ENCODE results near the gene ZMIZ1.

Gene ZMIZ1

DNA sequence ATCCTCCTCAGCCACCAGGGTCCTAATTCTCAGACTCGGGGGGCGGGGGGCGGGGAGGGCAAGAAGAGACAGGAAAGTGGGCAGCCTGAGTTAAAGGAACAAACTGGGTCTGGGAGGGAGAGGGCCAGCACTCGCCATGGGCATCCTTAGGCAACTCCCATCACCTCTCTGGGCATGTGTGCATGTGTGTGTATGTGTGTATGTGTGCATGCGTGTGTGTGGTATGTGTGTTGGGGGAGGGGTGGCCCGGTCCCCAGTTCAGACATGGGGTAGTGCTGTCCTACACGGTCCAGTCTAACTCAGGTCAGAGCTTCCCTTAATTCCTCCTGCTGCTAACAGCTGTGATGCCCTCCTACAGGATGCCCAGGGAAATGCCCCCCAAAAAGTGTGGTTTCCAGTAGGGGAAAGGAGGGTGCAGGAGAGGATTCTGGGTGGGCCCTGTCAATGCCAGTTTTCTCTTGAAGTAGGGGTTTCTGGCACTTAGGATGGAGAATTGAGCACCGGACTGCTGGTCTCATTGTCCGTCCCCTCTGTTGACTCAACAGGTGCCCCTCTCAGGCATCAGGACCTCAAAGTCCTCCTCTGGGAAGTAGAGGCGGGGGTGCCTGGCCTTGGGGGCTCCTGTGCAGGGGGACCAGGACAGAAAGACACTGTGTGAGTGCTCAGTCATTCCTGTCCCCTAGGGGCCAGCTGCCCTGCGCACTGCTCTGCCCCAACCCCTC lies 15.1 kb upstream of the ZMIZ1 start:
- no peak for DNase-seq

GRCh38 chr10:79054203-79055099 lies 14.3 kb upstream of the ZMIZ1 start:
- DNase-seq = no peak

DNA sequence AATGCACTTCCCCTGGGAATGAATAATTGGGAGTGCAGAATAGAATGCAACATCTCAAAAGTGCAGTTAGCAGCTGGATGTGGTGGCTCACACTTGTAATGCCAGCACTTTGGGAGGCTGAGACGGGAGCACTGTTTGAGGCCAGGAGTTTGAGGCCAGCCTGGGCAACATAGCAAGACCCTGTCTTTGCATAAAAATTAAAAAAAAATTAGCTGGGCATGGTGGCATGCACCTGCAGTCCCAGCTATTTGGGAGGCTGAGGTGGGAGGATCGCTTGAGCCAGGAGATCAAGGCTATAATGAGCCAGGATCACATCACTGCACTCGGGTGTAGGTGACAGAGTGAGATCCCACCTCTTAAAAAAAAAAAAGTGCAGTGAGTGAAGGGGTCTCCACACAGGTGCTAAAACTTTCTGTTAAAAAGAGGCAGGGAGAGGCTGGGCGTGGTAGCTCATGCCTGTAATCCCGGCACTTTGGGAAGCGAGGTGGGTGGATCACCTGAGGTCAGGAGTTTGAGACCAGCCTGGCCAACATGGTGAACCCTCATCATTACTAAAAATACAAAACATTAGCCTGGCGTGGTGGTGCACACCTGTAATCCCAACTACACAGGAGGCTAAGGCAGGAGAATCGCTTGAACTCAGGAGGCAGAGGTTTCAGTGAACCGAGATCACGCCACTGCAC lies 13.5 kb upstream of the ZMIZ1 start:
- no peak for DNase-seq

DNA sequence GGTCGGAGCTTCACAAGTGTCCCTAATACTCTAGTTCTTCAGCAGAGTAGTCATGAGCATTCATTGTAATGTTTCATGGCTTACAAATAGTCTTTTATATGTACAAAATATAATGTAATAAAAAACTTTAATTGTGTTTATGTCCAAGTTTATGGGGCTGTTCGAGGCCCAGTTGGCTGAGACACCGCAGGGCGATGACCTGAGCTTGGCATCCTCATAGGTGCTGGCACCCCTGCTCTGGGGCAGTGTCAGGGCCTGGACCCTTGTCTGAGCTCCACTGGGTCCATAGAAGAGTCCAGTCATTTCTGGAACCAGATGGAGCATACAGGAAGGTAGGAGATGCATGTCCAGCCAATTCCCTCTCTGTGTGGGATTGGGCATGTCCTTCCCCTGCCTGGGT lies 12.9 kb upstream of the ZMIZ1 start:
- no peak for DNase-seq

- DNase-seq = no peak
Measured at GRCh38 chr10:79056361-79056735, 12.4 kb upstream of the ZMIZ1 start.

- DNase-seq = no peak
Measured at GRCh38 chr10:79056736-79057391, 11.9 kb upstream of the ZMIZ1 start.

DNA sequence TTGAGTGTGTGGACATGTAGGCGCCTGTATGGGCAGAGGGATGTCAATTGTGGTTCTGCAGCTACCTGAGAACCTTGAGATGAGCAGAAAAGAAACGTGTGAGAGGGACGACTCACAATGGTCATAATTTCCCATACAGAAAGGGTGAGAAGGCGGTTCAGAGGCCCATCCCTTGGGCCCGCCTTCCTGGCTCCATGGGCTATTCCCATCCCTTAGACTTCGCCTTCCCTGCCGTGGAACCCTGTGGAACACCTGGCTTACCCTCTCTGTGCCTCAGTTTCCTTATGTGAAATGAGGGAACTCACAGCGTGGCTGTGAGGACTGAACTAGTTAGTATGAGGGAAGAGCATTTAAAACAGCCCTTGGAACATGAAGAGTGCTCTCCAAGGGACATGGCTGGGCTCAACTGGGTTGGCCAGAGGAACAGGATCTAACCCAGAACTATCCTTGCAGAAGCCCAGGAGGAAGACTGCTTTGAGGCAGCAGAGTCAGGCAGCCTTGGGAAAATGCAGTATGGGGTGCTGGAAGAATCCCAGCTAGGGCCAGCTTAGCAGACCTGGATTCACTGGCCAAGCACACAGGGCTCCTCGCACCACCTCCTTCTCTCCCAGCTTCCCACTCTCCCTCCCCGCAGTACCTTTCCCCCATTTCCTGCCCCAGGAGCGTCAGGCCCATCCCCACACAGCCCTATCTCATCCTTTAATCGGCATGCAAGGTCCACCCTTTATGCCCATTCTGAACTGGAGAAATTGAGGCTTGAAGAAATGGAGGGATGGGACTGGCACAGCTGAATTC lies 11.1 kb upstream of the ZMIZ1 start:
- no peak for DNase-seq

DNA sequence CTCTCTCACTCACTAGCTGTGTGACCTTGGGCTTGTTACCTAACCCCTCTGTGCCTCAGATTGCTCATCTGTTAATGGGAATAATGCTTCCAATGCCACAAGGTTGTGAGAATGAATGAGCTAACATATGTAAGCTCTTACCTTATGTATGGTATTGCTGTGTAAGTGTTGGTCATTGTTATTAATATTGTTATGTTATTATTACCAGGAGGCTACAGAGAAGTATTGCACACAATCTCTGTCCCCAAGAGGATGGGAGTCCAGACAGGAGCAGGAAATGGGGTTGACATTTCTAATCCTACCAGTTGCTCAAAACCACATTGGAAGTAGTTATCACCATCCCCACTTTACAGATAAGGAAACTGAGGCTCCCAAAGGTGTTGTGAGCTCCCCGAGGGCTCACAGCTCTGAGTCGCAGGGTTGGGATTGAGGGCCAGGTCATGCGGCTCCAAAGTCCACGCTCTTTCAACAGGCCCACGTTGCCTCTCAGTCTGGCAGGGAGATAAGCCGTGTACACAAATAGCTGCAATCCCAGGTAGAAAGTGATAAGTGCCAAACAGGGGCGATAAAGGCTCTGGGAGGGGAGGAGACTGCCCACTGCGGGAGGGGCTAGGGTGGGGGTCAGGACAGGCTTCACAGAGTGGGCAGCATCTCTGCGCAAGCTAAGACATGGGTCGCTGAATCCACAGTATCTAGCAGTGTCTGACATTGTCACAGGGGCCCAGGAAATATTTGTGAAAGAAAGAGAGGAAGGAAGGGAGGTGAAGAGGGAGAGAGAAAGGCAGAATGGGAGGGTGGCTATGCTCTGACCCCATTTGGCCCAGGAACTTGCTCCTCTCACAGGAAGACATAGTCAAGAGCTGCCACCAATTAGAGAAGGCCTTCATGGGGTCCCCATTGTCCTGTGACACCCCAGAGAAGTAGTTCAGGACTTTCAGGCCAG lies 9.6 kb upstream of the ZMIZ1 start:
- no peak for DNase-seq

DNA sequence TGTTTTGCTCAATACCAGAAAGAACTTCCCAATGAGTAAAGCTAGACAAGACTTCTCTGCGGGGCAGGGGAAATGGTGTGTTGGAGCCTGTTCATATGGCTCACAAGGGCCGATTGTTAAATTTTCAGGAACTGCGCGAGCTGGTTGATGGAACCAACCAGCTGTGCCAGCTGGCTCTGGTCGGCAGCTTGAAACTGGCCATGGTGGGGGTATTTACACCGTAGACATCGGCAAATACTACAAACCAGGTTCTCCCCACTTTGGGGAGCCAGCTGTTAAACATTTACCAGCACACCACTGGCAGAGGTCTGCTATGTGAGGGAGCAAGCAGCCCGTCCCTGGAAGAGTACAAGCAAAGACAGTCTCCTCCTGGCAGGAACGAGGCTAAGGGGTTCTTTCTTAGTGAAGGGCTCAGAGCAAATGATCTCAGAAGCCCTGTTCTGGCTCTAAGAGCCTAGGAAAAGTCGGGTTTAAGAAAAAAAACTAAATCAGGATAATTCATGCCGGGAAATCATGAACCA lies 8.8 kb upstream of the ZMIZ1 start:
- no peak for DNase-seq

GRCh38 chr10:79060641-79061255 lies 8.0 kb upstream of the ZMIZ1 start:
- DNase-seq = no peak

DNA sequence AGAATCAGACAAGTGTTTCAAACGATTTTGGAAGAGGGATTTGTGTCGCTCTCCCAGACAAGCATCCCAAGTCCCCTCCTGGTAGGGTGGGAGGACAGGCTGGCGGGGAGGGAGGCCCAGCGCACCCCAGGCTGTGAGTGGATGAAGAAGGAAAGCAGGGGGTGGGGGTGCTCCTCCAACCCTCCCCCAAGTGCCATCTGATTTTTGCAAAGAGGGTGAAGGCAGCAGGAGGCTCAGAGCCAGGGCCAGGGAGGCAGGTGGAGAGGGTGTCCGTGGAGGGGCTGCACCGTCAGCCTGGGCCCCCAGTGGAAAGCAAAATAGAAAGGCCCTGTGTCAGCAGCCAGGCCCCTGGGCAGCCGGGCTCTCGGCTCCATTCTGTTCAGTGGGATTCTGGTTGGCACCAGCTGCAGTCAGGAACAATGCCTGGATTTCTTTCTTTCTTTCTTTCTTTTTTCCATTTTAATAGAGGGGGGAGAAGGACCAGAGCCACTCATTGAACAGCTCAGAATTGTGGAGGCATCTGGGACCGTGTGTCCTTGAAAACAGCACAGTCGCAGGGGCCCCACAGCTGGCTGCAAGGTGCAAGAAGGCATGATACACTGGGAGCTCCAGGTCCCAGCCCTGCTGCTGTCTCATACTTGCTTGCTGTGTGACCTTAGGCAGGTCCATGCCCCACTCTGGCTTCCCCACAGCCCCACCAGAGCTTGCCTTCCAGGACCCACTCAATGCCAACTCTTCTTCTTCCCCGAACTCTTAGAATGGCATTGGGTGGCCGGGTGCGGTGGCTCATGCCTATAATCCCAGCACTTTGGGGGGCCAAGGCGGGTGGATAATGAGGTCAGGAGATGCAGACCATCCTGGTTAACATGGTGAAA lies 7.1 kb upstream of the ZMIZ1 start:
- DNase-seq = no peak

- no peak for DNase-seq
Measured at GRCh38 chr10:79063071-79063491, 5.7 kb upstream of the ZMIZ1 start.

DNA sequence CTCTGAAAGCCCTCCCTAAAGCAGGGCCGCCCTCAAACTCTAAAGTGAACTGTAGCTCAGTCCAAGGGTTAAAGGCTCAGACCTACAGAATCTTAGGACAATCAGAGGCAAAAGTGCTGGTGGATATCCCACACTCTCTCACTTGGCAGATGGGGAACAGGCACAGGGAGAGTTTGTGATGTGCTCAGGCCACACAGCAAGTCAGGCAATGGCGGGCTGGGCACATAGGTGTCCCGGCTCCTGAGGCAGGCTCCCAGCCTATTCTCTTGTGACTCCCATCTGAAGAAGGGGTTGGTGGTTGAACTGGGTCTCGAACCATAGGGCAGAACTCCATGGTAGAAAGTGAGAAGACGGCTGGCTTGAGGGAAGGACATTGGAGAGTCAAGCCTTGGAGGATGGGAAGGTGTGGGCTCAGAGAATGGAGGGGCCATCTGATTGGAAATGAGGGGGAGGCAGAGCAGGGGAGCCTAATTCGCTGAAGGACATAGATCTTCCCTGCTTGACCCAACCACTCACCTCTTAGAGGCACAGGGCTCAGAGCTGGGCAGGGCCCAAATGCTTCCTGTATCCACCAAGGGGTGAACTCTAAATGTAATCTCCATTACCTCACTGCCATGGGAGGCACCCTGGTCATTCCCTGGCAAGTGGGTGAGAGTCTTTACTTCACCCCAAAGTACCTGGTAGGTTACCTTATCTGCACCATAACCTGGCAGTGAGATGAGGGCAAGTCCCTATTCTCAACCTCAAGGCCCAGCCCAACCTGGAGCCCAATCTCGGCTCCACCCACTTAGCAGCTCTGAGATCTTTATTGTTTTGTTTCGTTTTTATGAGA lies 4.9 kb upstream of the ZMIZ1 start:
- DNase-seq = peak in 3 of 5 donors; percentile 22 to 40 (median 26)

- DNase-seq = no peak
Measured at GRCh38 chr10:79065091-79065551, 3.6 kb upstream of the ZMIZ1 start.

- DNase-seq = no peak
Measured at GRCh38 chr10:79065853-79066252, 2.9 kb upstream of the ZMIZ1 start.

DNA sequence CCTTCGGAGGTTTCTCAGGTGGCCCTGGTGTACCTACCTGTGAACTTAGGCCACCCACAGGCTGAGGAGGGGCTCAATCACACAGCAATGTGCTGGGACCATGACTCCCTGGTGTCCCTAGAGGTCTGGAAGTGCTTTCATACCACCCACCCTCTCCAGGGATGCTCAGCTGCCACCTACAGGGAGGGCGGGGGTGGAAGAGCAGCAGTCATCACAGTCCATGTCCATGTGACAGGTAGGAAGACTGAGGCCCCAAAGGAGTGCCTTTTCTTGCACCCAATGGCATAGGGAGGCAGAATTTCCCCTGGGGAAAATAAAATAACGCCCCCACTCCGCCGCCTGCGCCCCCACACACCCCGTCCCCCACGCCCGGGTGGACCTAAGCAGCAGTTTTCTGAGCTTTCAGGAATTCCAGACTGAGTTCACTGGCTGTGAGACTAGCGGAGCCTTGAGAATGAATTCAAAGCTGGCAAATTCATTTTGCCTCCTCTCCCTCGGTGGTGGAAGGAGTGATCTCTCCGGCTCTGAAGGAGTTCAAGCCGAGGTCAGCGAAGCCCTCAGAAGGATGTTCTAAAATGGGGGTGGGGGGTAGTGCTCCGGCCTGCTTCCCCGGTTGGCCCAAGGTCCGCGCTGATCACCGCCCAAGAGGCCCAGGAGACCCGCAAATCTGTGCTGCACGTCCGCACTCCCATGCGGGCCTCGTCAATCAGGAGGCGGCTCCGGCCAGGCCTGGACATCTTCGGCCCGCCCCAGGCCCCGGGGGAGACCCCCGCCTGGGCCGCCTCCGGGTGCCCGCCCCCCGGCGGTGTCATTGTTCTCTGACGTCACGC lies 2.1 kb upstream of the ZMIZ1 start:
- peak in 1 of 5 donors; percentile 29 for DNase-seq

All from T-helper 1 cell (primary cell).